HFFc6 (cell line): ENCODE results near the gene DEFB118. TPM values are rescaled to one million over a fixed set of nuclear protein-coding genes. Genes with fewer than 3 reads are reported as not detected.
"Not testable (repeated sequence)": the region's sequence is repeated elsewhere in the genome, so short reads cannot be mapped to it uniquely, and the experiment has no call there.

Source experiments
- DNase-seq: peaks from one replicate; pipeline ENCODE4 v3.0.0-alpha.2; 2018
- H3K27ac Mint-ChIP-seq: 2 replicates; pipeline ENCODE4 v1.8.0; 2020; ENCODE audit warnings: mild to moderate bottlenecking, mixed read lengths
- H3K27me3 Mint-ChIP-seq: 2 replicates; pipeline ENCODE4 v1.8.0; 2021; ENCODE audit warnings: mild to moderate bottlenecking, moderate library complexity, mixed read lengths; ENCODE audit not compliant: insufficient read depth
- H3K36me3 Mint-ChIP-seq: 2 replicates; pipeline ENCODE4 v1.8.0; 2021; ENCODE audit warnings: low read depth, mixed read lengths
- H3K4me1 Mint-ChIP-seq: 2 replicates; pipeline ENCODE4 v1.8.0; 2020; ENCODE audit warnings: low read depth, mixed read lengths
- H3K4me3 Mint-ChIP-seq: 2 replicates; pipeline ENCODE4 v1.8.0; 2020; ENCODE audit warnings: mild to moderate bottlenecking, moderate library complexity, mixed read lengths
- H3K9me3 Mint-ChIP-seq: 2 replicates; pipeline ENCODE4 v1.8.0; 2020; ENCODE audit warnings: mild to moderate bottlenecking, mixed read lengths
- CTCF ChIP-seq: fragments of 200-600 bp; sonication (generic); IDR thresholded peaks from 2 replicates; pipeline ENCODE4 v1.5.0; 2021; ENCODE audit warnings: antibody characterized with exemption, mild to moderate bottlenecking
- long read RNA-seq: library from polyadenylated mRNA; unstranded; transcript quantifications from one replicate; pipeline ENCODE4 v2.0.0, GENCODE V29; 2019
- total RNA-seq, 6 experiments: library from RNA; stranded (reverse); fragmentation: NEBNext Ultra II Directional; extraction: Animal tissue kit (Norgen Biotek cat#: 25700); gene quantifications; 2 replicates in 1 of 6; 3 replicates in 5 of 6; pipeline ENCODE4 v1.2.3, GENCODE V29; 2021

DEFB118 gene
- not detected for total RNA-seq
- long read RNA-seq = 0 reads

DNA sequence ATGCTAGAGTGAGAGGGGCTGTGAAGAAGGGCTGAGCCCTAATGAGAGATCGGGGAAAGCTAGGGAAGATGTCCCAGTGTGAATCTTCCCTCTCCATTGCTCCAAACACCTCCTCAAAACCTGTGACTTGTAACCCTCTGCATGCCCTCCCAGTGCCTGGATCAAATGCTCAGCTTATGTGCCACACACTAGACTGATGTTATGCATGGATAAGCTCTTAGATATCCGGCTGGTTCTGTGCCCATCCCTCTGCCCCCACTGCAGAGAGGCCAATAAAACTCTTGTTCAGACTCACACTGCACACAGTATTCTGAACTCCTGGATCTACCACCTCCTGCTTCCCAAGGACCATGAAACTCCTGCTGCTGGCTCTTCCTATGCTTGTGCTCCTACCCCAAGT is at the start of gene DEFB118:
Gene DEFB118, plus strand, starts transcription at position 301 of the 400 bp plus-strand sequence. Its CDS starts 50 bp downstream, at position 351.
- Mint-ChIP-seq H3K36me3 (no peaks in the 10 kb centered on the region), H3K4me3 (no peak within 1 kb of the TSS), H3K4me1 (no peaks in the 10 kb centered on the region), H3K9me3 (no peaks in the 10 kb centered on the region; the same call in 1 of the 2 replicates), H3K27me3 (peaks cover 2% of the 10 kb centered on the region), H3K27ac (no peak within 1 kb of the TSS)
- no peak for TF ChIP-seq CTCF
- no peak for DNase-seq

DNA sequence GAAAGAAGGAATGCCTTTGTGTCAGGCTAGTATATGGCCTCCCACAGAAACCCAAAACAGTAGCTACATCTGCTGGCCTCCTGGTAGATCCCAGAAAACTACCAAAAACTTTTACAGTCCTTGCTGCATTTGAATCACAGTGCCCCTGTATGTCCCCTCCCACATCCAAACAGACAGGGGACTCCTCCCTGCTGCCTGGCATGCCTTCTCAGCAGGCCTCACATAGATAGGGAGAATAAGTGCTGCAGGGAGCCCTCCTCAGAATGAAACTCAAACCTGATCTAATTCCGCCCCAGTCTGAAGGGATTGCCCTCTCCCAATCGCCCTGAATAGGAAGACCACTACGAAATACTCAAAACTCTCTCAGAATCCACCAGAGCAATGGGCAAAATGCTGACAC is 45.9 kb upstream of the DEFB118 start:
- Mint-ChIP-seq H3K4me3 (no peak overlapping the region), H3K9me3 (no peaks in the 10 kb centered on the region; the same call in 1 of the 2 replicates), H3K27me3 (peaks cover 2% of the 10 kb centered on the region), H3K27ac (no peak overlapping the region), H3K4me1 (no peaks in the 10 kb centered on the region), H3K36me3 (no peaks in the 10 kb centered on the region)
- TF ChIP-seq CTCF = no peak
- DNase-seq = no peak

GRCh38 chr20:31330893-31331292 is 37.5 kb upstream of the DEFB118 start:
- no peak for DNase-seq
- H3K27ac Mint-ChIP-seq = no peak overlapping the region
- no peak overlapping the region for H3K4me3 Mint-ChIP-seq
- no peaks in the 10 kb centered on the region for H3K36me3 Mint-ChIP-seq
- H3K4me1 Mint-ChIP-seq = no peaks in the 10 kb centered on the region
- no peak for TF ChIP-seq CTCF
- peaks cover 5% of the 10 kb centered on the region; the same call in 1 of the 2 replicates for H3K9me3 Mint-ChIP-seq
- no peaks in the 10 kb centered on the region for H3K27me3 Mint-ChIP-seq

- no peaks in the 10 kb centered on the region for H3K36me3 Mint-ChIP-seq
- H3K9me3 Mint-ChIP-seq = no peaks in the 10 kb centered on the region
- no peak overlapping the region for H3K4me3 Mint-ChIP-seq
- TF ChIP-seq CTCF = no peak
- H3K27ac Mint-ChIP-seq = no peak overlapping the region
- H3K4me1 Mint-ChIP-seq = no peaks in the 10 kb centered on the region
- H3K27me3 Mint-ChIP-seq = no peaks in the 10 kb centered on the region; the same call in 1 of the 2 replicates
- no peak for DNase-seq
Measured at GRCh38 chr20:31341470-31341869, 26.9 kb upstream of the DEFB118 start.

- no peaks in the 10 kb centered on the region for H3K27me3 Mint-ChIP-seq
- TF ChIP-seq CTCF = no peak
- no peak overlapping the region for H3K4me3 Mint-ChIP-seq
- H3K4me1 Mint-ChIP-seq = no peaks in the 10 kb centered on the region
- no peak overlapping the region for H3K27ac Mint-ChIP-seq
- no peak for DNase-seq
- H3K36me3 Mint-ChIP-seq = no peaks in the 10 kb centered on the region
- H3K9me3 Mint-ChIP-seq = no peaks in the 10 kb centered on the region
Measured at GRCh38 chr20:31355981-31356380, 12.4 kb upstream of the DEFB118 start.

GRCh38 chr20:31363295-31363694 is 5.1 kb upstream of the DEFB118 start:
- no peaks in the 10 kb centered on the region for H3K4me1 Mint-ChIP-seq
- DNase-seq = no peak
- H3K36me3 Mint-ChIP-seq = no peaks in the 10 kb centered on the region
- TF ChIP-seq CTCF = no peak
- no peak overlapping the region for H3K27ac Mint-ChIP-seq
- peaks cover 2% of the 10 kb centered on the region for H3K27me3 Mint-ChIP-seq
- no peak overlapping the region for H3K4me3 Mint-ChIP-seq
- H3K9me3 Mint-ChIP-seq = no peaks in the 10 kb centered on the region; the same call in 1 of the 2 replicates

- not testable (repeated sequence) for DNase-seq, H3K36me3 Mint-ChIP-seq, H3K27ac Mint-ChIP-seq, H3K9me3 Mint-ChIP-seq, H3K27me3 Mint-ChIP-seq, H3K4me1 Mint-ChIP-seq, H3K4me3 Mint-ChIP-seq
Measured at GRCh38 chr20:31364272-31364671, 4.1 kb upstream of the DEFB118 start.
